Upper lobe of left lung (tissue), 6 donors: ENCODE measurements around the gene P2RY11. TPM values are rescaled to one million over a fixed set of nuclear protein-coding genes. Genes with fewer than 3 reads are reported as not detected.

Experiments
- ATAC-seq, 2 donors: fragments of 200-7000 bp; cut with Tn5 transposase; one replicate each; pipeline ENCODE4 v1.9.1; 2022; ENCODE audit warnings: mild to moderate bottlenecking in 2 of 2, moderate library complexity in 2 of 2; ENCODE audit not compliant: low FRiP score in 2 of 2
- DNase-seq, 2 donors: peaks; one replicate each; pipeline ENCODE4 v3.0.0-alpha.2; 2019 to 2020
- H3K27ac ChIP-seq, 4 donors: fragments of 200-600 bp; sonication (generic); one replicate each; pipeline ENCODE4 v1.5.1; 2016 to 2019
- H3K27me3 ChIP-seq, 4 donors: fragments of 200-600 bp; sonication (generic); one replicate each; pipeline ENCODE4 v1.5.1; 2017 to 2019
- H3K36me3 ChIP-seq, 4 donors: fragments of 200-600 bp; sonication (generic); one replicate each; pipeline ENCODE4 v1.5.1; 2016 to 2019
- H3K4me1 ChIP-seq, 4 donors: fragments of 200-600 bp; sonication (generic); one replicate each; pipeline ENCODE4 v1.5.1; 2018 to 2019
- H3K4me3 ChIP-seq, 4 donors: fragments of 200-600 bp; sonication (generic); one replicate each; pipeline ENCODE4 v1.5.1; 2017 to 2019; ENCODE audit warnings: mild to moderate bottlenecking in 2 of 4, moderate library complexity in 1 of 4
- H3K9me3 ChIP-seq, 4 donors: fragments of 200-600 bp; sonication (generic); one replicate each; pipeline ENCODE4 v1.5.1; 2018 to 2019
- EP300 ChIP-seq, 4 donors: sonication (generic); formaldehyde crosslinking; IDR thresholded peaks; one replicate each; pipeline ENCODE4 v1.5.1; 2017; ENCODE audit warnings: antibody characterized with exemption in 4 of 4, control low read depth in 2 of 4
- POLR2A ChIP-seq, 4 donors: fragments of 450-650 bp; IDR thresholded peaks; one replicate each; pipeline ENCODE4 v1.5.1; 2016 to 2017; ENCODE audit warnings: antibody characterized with exemption in 4 of 4, mild to moderate bottlenecking in 2 of 4
- POLR2AphosphoS5 ChIP-seq, 2 donors: sonication (generic); formaldehyde crosslinking; IDR thresholded peaks; one replicate each; pipeline ENCODE4 v1.5.1; 2017; ENCODE audit warnings: antibody characterized with exemption in 2 of 2
- WGBS, 2 donors: methylation state at CpG; one replicate each; pipeline ENCODE4 v1.1.5; 2017 to 2018; 5-methylcytosine and 5-hydroxymethylcytosine counted together
- total RNA-seq, 6 donors: library from RNA; depleted of rRNA in 4 of 6; stranded (reverse); fragments of >200 nt in 4 of 6; gene quantifications; one replicate each; pipeline versions ENCODE4 v1.1.0 to v1.2.1, GENCODE V29; 2016 to 2021
- TF ChIP-seq, protein P1 (sequence below), 6 experiments: fragments of 450-650 bp in 4 of 6; fragments of 200-600 bp in 2 of 6; sonication (generic) in 2 of 6; IDR thresholded peaks; one replicate each; pipeline ENCODE4 v1.5.1; 2016 to 2019; ENCODE audit warnings: antibody characterized with exemption in 6 of 6
- donor health status: DM: no; HTN: no; CAD: no; lungs with moderate emphysema.
- donor health status: DM: no; HTN: yes; CAD: no; lungs with severe emphysema.

P2RY11 gene
- total RNA-seq, 6 donors from 2014 or later = 5.4 to 36.7 (median 15.3) TPM

DNA sequence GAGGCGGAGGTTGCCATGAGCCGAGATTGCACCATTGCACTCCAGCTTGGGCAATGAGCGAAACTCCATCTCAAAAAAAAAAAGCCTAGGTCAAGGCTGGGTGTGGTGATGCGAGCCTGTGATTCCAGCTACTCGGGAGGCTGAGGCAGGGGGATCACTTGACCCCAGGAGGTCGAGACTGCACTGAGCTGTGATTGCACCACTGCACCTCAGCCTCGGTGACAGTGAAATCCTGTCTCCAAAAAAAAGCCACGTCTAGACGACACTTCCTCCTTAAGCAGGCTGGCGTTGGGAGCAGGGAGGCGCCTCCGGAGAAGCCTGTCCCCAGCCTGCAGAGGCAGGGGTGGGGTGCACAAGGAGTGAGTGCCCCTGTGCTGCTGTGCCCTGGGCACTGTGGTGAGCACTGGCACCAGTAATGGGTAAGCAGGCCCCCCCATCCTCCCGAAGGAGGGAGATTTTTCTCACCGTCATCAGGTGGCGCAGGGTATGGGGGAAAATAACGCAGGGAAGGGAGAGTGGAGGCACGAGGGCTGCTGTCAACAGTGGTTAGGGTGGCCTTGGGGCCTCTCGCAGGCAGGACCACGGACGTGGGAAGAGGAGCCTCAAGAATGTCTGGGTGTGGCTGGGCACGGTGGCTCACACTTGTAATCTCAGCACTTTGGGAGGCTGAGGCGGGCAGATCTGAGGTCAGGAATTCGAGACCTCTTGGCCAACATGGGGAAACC lies 706 bp downstream of the P2RY11 start:
- H3K9me3 ChIP-seq = no peaks in the 10 kb centered on the region
- peak overlapping the region in 3 of 4 donors; percentile 32 to 69 (median 46) for H3K27ac ChIP-seq
- H3K27me3 ChIP-seq = no peaks in the 10 kb centered on the region
- peaks cover 5 to 47% (median 12%) of the 10 kb centered on the region in 4 donors for H3K4me1 ChIP-seq
- H3K4me3 ChIP-seq = peak overlapping the region in 2 of 4 donors; percentile 14 to 23
- DNase-seq = peak in 1 of 2 donors; percentile 44
- H3K36me3 ChIP-seq = peaks cover 36 to 82% (median 78%) of the 10 kb centered on the region in 4 donors
- ATAC-seq = peak in 1 of 2 donors; percentile 38
- 47 to 50% methylated on average over 22 to 23 of the region's 23 CpGs for WGBS, 2 donors
- TF ChIP-seq POLR2A (IDR thresholded peaks at IDR 0.05) = peak in 1 of 4 donors; percentile 32
- TF ChIP-seq EP300 (IDR thresholded peaks at IDR 0.05) = no peak
- TF ChIP-seq, protein P1, sequence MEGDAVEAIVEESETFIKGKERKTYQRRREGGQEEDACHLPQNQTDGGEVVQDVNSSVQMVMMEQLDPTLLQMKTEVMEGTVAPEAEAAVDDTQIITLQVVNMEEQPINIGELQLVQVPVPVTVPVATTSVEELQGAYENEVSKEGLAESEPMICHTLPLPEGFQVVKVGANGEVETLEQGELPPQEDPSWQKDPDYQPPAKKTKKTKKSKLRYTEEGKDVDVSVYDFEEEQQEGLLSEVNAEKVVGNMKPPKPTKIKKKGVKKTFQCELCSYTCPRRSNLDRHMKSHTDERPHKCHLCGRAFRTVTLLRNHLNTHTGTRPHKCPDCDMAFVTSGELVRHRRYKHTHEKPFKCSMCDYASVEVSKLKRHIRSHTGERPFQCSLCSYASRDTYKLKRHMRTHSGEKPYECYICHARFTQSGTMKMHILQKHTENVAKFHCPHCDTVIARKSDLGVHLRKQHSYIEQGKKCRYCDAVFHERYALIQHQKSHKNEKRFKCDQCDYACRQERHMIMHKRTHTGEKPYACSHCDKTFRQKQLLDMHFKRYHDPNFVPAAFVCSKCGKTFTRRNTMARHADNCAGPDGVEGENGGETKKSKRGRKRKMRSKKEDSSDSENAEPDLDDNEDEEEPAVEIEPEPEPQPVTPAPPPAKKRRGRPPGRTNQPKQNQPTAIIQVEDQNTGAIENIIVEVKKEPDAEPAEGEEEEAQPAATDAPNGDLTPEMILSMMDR (IDR thresholded peaks at IDR 0.05) = no peak
- TF ChIP-seq POLR2AphosphoS5 (IDR thresholded peaks at IDR 0.05) = no peak

DNA sequence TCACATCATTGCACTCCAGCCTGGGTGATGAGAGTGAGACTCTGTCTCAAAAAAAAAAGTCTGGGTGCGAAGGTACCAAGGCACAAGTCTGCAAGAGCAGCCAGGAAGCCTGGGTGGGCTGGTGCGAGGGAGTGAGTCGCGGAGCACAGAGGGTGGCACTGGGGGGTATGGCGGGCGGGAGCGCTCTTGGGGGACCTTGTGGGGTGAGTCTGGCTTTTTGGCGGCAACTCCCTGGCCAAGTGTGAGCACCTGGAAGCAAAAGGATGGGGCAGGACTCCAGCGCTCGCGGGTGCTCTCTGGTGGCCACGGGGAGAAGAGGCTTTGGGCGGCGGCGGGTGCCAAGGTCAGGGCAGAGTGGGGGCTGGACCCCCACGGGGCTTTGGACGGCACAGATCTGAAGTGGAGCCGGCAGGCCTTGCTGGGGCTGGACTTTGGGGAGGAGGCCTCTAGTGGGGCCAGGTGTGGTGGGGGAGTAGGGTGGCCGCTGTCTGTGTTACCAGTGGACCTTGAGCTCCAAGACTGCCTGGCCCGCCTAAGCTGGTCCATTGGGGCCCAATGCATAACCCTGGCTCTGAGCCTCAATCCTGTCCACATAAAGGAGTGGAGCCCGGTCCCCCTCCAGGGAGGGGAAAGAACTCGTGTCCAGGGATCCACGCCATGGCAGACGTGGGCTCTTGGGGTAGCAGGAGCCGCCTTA lies 1.6 kb downstream of the P2RY11 start:
- Histone ChIP-seq H3K4me3 (peak overlapping the region in 1 of 4 donors; percentile 23), H3K27ac (peak overlapping the region in 2 of 4 donors; percentile 32 to 55), H3K4me1 (peaks cover 4 to 44% (median 10%) of the 10 kb centered on the region in 4 donors), H3K36me3 (peaks cover 40 to 82% (median 76%) of the 10 kb centered on the region in 4 donors), H3K9me3 (no peaks in the 10 kb centered on the region), H3K27me3 (no peaks in the 10 kb centered on the region)
- TF ChIP-seq POLR2AphosphoS5 (IDR thresholded peaks at IDR 0.05) (no peak), POLR2A (IDR thresholded peaks at IDR 0.05) (no peak), EP300 (IDR thresholded peaks at IDR 0.05) (no peak)
- TF ChIP-seq, protein P1 (IDR thresholded peaks at IDR 0.05) = peak in 5 of 6 experiments; percentile 37 to 67 (median 59)
- DNase-seq (peak; percentile 50 to 89), ATAC-seq (peak; percentile 36 to 64)
- WGBS, 2 donors = 23 to 27% methylated on average over 18 to 24 of the region's 25 CpGs

DNA sequence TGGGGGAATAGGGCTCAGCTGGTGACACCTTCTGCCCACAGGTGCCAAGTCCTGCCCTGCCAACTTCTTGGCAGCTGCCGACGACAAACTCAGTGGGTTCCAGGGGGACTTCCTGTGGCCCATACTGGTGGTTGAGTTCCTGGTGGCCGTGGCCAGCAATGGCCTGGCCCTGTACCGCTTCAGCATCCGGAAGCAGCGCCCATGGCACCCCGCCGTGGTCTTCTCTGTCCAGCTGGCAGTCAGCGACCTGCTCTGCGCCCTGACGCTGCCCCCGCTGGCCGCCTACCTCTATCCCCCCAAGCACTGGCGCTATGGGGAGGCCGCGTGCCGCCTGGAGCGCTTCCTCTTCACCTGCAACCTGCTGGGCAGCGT lies 2.1 kb downstream of the P2RY11 start:
- H3K27ac ChIP-seq = peak overlapping the region in 2 of 4 donors; percentile 32 to 55
- no peaks in the 10 kb centered on the region for H3K27me3 ChIP-seq
- ATAC-seq (peak in 1 of 2 donors; percentile 1), DNase-seq (no peak)
- H3K9me3 ChIP-seq = no peaks in the 10 kb centered on the region
- TF ChIP-seq POLR2A (IDR thresholded peaks at IDR 0.05) (no peak), POLR2AphosphoS5 (IDR thresholded peaks at IDR 0.05) (no peak), EP300 (IDR thresholded peaks at IDR 0.05) (no peak)
- TF ChIP-seq, protein P1 (IDR thresholded peaks at IDR 0.05) = no peak
- H3K4me1 ChIP-seq = peaks cover 8 to 48% (median 13%) of the 10 kb centered on the region in 4 donors
- WGBS, 2 donors = 73 to 90% methylated on average over 13 to 18 of the region's 19 CpGs
- H3K4me3 ChIP-seq = no peak overlapping the region
- H3K36me3 ChIP-seq = peaks cover 40 to 82% (median 72%) of the 10 kb centered on the region in 4 donors

DNA sequence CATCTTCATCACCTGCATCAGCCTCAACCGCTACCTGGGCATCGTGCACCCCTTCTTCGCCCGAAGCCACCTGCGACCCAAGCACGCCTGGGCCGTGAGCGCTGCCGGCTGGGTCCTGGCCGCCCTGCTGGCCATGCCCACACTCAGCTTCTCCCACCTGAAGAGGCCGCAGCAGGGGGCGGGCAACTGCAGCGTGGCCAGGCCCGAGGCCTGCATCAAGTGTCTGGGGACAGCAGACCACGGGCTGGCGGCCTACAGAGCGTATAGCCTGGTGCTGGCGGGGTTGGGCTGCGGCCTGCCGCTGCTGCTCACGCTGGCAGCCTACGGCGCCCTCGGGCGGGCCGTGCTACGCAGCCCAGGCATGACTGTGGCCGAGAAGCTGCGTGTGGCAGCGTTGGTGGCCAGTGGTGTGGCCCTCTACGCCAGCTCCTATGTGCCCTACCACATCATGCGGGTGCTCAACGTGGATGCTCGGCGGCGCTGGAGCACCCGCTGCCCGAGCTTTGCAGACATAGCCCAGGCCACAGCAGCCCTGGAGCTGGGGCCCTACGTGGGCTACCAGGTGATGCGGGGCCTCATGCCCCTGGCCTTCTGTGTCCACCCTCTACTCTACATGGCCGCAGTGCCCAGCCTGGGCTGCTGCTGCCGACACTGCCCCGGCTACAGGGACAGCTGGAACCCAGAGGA lies 2.6 kb downstream of the P2RY11 start:
- ATAC-seq = peak in 1 of 2 donors; percentile 1
- no peak overlapping the region for H3K27ac ChIP-seq
- H3K27me3 ChIP-seq = no peaks in the 10 kb centered on the region
- H3K4me1 ChIP-seq = peaks cover 13 to 54% (median 19%) of the 10 kb centered on the region in 4 donors
- H3K9me3 ChIP-seq = no peaks in the 10 kb centered on the region
- H3K36me3 ChIP-seq = peaks cover 40 to 77% (median 68%) of the 10 kb centered on the region in 4 donors
- TF ChIP-seq POLR2A (IDR thresholded peaks at IDR 0.05) (peak in 1 of 4 donors; percentile 25), EP300 (IDR thresholded peaks at IDR 0.05) (no peak), POLR2AphosphoS5 (IDR thresholded peaks at IDR 0.05) (no peak)
- TF ChIP-seq, protein P1 (IDR thresholded peaks at IDR 0.05) = no peak
- 93% methylated on average over 7 to 43 of the region's 43 CpGs for WGBS, 2 donors
- DNase-seq = peak in 1 of 2 donors; percentile 86
- no peak overlapping the region for H3K4me3 ChIP-seq
